Stimulated activated CD4-positive, alpha-beta T cell treated with anti-CD3 and anti-CD28 coated beads, TNF-alpha, amount 100 ng/mL, for 48 hours (primary cell): ENCODE measurements around the gene KRT28.

Source experiments
- DNase-seq, 3 donors: peaks; one replicate each; pipeline ENCODE4 v3.0.0-alpha.2; 2020; ENCODE audit warnings: low read depth in 3 of 3

Gene KRT28

DNA sequence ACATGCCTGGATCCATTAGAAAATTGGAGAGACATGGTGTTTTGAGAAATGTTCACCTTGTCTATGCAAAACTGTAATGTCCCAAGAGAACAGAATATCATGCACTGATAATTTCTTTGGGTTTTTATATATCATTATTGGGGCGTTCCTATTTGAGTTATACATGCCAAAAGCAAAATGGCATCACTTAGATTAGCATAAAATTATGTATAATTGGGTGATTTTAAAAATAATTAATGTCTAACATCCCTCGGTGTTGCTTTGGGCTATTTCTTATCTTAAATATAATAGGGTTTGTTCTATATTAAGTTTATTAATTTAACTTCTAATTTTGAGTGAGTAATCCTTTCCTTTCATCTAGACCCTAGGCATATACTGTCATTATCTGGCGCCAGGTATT lies at the start of gene KRT28:
Gene KRT28 (minus strand): TSS at position 101 of the 400 bp plus-strand sequence. CDS start 66 bp downstream, at position 35.
- DNase-seq = no peak

DNA sequence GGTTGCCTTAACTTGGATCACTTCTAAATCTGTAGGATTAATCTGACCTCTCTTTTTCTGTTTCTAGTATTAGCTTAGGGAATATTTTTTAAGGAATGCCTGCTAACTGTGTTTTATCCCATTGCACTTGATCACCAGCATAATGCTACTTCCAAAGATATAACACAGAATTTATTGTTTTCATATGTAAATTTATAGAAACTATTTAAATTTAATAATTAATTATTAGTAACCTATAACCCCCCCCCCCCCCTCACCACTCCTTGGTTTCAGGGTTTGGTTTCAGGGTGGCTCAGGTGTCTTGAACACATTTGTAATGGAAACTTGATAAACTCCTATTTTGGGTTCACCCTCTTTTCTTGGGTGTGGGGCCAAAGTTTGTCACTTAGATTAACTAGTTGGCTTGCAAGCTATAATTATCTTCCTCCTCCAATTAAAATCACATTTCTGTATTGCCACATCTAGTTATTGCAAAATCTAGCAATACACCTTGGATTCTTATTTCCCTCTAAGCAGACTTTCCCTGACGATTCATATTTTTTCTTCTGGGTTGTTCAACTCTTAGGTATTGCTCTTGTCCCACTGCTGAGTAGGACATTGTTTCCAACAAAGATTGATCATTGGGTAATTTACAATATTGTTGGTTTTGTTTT lies 49.0 kb upstream of the KRT28 start:
- no peak for DNase-seq

DNA sequence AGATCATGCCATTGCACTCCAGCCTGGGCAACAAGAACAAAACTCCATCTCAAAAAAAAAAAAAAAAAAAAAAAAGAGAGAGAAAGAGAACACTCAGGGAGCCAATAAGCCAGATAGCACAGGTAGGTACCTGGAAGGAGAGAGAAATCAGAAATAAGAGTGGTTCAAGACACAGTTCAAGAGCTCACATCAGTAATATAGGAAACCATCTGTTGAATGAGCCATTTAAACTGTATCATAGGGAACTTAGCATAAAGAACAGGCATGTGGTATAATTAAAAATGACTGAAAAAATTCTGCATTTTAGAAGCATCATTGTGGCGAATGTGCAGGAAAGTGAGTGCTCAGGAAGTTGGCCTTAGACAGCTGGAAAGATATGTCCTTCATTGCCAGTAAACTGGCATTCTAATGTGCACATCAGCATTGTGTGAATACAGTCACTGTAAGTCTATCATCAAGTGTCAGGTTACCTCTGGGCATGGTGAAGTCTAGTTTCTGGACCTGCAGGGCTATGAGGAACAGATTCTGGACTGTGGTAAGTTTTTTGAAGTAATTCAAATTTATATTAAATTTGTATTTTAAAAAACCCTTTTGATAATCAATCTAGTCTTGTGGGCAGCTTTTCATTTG lies 46.9 kb upstream of the KRT28 start:
- no peak for DNase-seq

- no peak for DNase-seq
Observed at GRCh38 chr17:40844671-40845107, 44.9 kb upstream of the KRT28 start.

GRCh38 chr17:40843242-40843641 lies 43.5 kb upstream of the KRT28 start:
- DNase-seq = no peak

GRCh38 chr17:40841246-40841645 lies 41.5 kb upstream of the KRT28 start:
- no peak for DNase-seq

DNA sequence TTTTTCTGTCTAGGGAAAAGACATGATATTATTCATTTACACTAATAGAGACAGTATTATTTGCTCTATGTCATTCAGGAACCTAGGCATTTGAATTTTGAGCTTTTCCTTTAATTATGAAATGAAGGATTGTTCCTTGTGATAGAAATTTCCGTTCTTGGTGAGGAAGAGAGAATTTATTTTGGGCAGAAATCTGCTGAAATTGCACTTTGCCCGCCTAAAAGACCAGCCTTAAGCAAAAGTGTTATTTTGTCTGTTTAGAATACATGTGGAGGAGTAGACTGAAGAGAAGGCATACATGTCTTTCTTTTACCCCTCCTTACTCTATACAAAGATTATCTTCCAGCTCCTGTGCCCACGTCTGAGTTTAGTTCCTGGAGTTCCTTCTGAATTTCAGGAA lies 39.4 kb upstream of the KRT28 start:
- no peak for DNase-seq

DNA sequence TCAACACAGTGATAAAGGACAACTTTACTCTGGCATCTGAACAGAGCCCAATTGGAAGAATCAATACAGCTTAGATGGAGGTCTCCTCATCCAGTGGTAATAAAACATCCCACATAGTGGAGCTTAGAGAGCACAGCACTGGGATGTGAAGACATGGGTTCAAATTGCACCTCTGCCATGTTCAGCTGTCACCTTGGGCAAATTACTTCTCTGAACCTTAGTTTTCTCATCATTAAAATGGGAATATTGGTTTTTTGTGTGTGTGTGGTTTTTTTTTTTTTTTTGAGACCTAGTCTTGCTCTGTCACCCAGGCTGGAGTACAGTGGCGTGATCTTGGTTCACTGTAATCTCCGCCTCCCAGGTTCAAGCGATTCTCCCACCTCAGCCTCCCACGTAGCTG lies 36.3 kb upstream of the KRT28 start:
- DNase-seq = no peak

- no peak for DNase-seq
Observed at GRCh38 chr17:40833882-40834281, 34.1 kb upstream of the KRT28 start.

GRCh38 chr17:40832840-40833239 lies 33.1 kb upstream of the KRT28 start:
- DNase-seq = no peak

DNA sequence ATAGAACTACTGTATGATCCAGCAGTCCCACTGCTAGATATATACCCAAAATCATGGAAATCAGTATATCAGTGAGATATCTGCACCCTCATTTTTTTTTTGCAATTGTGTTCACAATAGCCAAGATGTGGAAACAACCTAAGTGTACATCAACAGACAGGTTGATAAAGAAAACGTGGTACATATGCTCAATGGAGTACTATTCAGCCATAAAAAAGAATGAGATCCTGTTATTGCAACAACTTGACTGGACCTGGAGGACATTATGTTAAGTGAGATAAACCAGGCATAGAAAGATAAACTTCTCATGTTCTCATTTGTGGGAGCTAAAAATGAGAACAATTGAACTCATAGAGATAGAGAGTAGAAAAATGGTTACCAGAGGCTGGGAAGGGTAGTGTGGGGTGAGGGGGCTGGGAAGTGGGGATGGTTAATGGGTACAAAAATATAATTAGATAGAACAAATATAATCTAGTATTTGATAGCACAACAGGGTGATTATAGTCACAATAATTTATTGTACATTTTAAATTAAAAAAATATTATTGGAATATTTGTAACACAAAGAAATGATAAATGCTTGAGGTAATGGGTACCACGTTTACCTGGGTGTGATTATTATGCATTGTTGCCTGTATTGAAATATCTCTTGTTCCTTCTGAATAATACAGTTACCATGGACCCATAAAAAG lies 30.5 kb upstream of the KRT28 start:
- no peak for DNase-seq

GRCh38 chr17:40828454-40829044 lies 28.8 kb upstream of the KRT28 start:
- no peak for DNase-seq

DNA sequence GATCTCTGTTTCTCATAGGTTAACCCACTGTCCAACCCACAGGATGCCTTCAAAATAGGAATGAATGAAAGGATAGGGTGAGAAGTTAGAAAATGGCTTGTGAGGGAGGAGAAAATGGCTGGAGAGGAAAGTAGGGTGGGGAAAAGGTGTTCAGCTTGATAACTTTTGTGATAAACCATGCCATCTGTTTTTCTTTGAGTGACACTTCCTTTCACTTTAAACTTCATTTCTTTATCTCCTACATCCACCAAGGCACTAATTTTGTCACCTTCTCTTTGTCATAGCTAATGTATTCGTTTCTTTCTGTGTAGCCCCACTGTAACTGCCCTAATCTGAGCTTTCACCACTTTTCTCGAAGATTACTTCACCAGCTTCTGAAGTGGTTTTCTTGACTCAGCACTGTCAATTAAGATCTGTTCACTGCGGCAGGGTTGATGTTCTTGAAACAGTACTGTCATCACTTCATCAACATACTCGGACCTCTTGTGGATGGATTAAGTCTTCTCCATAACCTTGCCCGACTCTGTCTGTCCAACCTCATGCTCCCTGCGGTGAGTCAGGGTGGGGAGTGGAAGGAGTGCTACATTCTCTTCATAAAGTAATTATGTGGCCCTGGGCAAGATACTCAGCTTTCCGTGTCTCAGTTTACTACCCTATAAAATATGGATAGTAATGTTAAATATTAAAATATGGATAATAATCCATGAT lies 28.1 kb upstream of the KRT28 start:
- no peak for DNase-seq

DNA sequence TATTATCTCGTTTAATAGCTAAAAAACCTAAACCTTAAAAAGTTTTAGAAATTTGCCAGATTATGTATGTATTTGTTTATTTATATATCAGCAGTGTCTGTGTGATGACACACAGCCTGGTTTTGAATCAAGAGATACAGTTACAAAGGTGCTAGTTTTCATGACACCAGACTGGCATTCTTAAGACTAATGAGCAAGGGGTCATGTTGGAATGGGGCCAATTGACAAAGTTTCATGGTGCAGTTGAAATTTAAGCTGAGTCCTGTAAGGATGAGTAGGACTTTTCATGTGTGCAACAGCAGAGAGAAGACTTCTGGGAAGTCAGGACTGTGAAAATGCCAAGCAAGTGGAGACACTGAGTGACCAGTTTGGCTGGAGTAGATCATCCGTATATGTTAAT lies 25.8 kb upstream of the KRT28 start:
- DNase-seq = no peak

DNA sequence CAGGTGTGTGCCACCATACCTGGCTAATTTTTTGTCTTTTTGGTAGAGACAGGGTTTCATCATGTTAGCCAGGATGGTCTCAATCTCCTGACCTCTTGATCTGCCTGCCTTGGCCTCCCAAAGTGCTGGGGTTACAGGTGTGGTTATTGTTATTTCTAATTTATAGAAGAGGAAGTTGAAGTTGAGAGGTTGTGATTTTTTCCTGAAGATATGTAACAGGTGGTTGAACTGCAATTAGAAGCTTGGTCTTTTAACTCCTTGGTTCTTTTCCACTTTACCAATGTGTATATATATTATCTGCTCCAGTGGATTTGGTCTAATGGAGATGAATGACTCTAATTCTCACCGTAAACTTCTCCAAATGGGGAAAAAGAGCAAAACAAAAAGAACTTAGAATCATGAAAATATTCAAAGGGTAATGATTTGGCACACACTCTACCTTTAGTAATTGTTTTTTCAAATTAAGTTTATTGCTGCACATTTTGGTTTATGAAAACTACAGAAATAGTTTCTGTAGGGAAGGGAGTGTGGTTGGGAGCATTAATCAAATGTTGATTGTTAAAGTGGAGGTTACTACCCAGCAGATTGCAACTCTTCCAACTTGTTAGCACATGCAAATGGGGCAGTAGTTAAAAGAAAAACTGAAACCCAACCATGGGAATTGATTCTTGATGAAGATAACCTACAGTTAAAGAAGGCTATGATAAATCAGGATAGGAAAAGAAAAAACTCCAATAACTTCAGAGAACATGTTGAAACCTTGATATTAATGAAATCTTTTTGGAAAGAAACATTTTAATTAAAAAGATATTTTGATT lies 24.5 kb upstream of the KRT28 start:
- DNase-seq = no peak

DNA sequence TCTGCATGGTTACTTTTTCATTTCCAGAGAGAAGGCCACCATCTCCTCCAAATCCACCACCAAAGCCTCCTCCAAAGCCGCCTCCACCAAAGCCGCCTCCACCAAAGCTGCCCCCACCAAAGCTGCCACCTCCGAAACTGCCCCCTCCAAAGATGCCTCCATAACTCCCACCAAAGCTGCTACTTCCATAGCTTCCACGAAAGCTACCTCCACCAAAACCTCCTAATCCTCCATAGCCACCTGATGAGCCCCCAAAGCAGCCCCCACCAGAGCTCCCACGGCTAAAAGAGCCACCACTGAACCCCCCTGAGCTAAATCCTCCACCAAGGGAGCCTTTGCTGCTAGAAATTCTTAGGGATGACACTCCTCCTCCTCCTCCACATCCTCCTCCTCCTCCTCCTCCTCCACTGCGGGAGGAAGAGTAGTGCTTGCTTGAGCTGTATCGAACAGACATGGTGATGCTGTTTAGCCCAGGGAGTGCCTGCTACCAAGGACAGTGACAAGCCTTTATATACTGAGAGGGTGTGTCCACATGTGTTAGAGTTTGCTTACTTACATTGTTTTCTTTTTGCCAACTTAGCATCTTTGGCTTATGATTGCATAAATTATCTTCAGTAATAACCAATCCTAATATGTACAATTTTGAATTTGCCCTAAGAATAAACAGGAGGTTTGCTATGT lies 22.5 kb upstream of the KRT28 start, which contains the start of gene KRT10:
Gene KRT10 (minus strand): TSS at position 483 of the 681 bp plus-strand sequence. CDS start 29 bp downstream, at position 454.
- DNase-seq = no peak

DNA sequence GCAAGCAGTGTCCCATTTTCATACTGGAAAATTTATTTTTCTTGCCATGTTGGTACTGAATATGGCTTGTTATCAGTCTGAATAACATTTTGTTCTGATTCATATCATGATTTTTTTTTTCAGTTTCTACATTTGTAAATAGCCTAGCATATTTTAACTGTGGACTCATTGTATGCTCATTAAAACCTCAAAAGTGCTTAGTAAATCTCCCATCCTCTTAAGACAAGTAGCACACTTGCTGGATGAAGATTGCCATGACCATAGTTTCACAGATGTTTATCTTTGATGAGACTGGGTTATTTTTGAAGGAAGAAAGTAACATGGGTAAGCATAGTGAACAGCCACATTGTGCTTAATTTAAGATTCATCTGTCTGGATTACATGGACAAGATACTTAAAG lies 21.8 kb upstream of the KRT28 start:
- DNase-seq = no peak

DNA sequence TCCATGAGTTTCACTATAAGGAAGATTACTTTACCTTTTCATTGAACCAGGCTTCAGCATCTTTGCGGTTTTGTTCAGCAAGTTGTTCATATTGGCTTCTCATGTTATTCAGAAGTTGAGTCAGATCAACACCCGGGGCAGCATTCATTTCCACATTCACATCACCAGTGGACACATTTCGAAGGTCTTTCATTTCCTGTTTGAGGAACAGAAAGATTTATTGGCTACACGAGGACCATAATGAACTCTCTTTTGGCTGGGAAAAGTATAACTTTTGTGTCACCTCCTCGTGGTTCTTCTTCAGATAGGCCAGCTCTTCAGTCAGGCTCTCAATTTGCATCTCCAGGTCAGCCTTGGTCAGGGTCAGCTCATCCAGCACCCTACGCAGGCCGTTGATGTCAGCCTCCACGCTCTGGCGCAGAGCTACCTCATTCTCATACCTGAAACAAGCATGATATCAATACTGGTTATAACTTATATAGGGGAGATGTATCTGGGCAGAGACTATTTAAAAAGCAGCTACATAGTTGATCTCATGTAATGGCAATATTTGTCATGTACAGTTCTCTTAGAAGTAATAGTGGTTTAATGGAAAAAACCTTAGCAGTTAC lies 20.6 kb upstream of the KRT28 start:
- no peak for DNase-seq

DNA sequence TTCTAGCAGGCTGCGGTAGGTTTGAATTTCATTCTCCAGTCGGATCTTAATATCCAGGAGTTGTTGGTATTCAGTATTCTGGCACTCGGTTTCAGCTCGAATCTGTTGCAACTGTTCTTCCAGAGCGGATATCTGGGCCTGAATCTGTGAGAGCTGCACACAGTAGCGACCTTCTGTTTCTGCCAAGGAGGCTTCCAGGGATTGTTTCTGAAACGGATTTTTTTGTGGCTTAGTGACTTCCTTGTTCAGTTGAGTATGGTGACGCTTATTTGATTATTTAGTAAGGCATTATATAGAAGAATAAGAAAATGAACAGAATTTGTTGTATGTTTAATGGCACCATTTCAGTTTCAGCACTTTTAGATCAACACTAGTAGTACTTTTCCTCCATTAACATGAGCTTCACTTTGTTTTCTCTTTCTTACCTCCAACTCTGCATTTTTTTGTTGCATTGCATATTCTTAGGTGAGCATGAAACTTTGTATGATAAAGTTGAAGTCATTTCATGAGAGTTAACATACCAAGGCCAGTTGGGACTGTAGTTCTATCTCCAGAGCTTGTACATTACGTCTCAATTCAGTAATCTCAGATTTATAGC lies 19.9 kb upstream of the KRT28 start:
- DNase-seq = no peak
